Progenitor cell of endocrine pancreas (in vitro differentiated cells): ENCODE data around the gene CALHM2. TPM values are rescaled to one million over a fixed set of nuclear protein-coding genes. Genes with fewer than 3 reads are reported as not detected.
A peak's percentile ranks its signal among the peaks of the same experiment; 100 is the strongest.

Experiments
- DNase-seq: peaks from one replicate; pipeline ENCODE4 v3.0.0; 2021; ENCODE audit warnings: low spot score; ENCODE audit not compliant: unreplicated experiment
- H3K27ac Mint-ChIP-seq: 2 replicates; pipeline ENCODE4 v1.8.0; 2021; ENCODE audit warnings: mild to moderate bottlenecking, moderate library complexity, mixed read lengths
- H3K27me3 Mint-ChIP-seq: 2 replicates; pipeline ENCODE4 v1.8.0; 2021; ENCODE audit warnings: mixed read lengths
- H3K36me3 Mint-ChIP-seq: 2 replicates; pipeline ENCODE4 v1.8.0; 2022; ENCODE audit warnings: mixed read lengths; ENCODE audit not compliant: insufficient read depth
- H3K4me1 Mint-ChIP-seq: 2 replicates; pipeline ENCODE4 v1.8.0; 2021; ENCODE audit warnings: low read depth, mixed read lengths
- H3K4me3 Mint-ChIP-seq: 2 replicates; pipeline ENCODE4 v1.8.0; 2021; ENCODE audit warnings: low read depth, mild to moderate bottlenecking, moderate library complexity, mixed read lengths
- H3K9me3 Mint-ChIP-seq: 2 replicates; pipeline ENCODE4 v1.8.0; 2021; ENCODE audit warnings: low read depth, mixed read lengths
- total RNA-seq: library from RNA; stranded (reverse); gene quantifications from 2 replicates; pipeline ENCODE4 v1.2.1, GENCODE V29; 2021
- TF ChIP-seq, protein P1 (sequence below): fragments of 200-600 bp; sonication (generic); IDR thresholded peaks from one replicate; pipeline ENCODE4 v1.5.0; 2021; ENCODE audit warnings: antibody characterized with exemption, mild to moderate bottlenecking; ENCODE audit not compliant: unreplicated experiment

The CALHM2 gene
- total RNA-seq, 1 donor from 2014 or later: 0.69 TPM

DNA sequence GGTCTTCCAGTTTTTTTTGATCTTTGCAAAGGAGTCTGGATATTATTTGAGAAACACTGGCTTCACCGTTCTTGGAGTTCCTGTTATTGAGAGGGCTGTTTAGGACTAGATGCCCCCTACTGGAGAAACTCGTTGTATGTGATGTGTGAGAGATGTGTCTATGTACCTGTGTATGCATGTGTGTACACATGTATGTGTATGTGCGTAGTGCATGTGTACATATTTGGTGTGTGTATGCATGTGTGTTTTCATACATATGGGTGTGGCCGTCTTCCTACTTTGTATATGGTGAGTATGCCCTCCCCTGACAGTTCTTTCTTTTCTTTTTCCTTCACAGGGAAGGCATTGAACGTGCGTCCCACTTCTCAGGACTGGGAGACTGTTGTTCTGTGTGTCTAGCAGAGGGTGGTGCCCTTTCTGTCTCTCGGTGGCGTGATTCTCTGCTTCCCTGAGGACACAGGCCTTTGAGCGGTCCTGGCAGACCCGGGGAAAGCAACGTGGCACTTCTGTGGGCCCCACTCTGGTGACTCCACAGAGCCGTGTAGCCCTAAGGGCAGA lies 29.9 kb upstream of the CALHM2 start:
- H3K4me3 Mint-ChIP-seq: no peak overlapping the region
- H3K9me3 Mint-ChIP-seq: no peaks in the 10 kb centered on the region
- H3K4me1 Mint-ChIP-seq: no peaks in the 10 kb centered on the region
- H3K36me3 Mint-ChIP-seq: no peaks in the 10 kb centered on the region
- no peaks in the 10 kb centered on the region for H3K27me3 Mint-ChIP-seq
- TF ChIP-seq, protein P1, sequence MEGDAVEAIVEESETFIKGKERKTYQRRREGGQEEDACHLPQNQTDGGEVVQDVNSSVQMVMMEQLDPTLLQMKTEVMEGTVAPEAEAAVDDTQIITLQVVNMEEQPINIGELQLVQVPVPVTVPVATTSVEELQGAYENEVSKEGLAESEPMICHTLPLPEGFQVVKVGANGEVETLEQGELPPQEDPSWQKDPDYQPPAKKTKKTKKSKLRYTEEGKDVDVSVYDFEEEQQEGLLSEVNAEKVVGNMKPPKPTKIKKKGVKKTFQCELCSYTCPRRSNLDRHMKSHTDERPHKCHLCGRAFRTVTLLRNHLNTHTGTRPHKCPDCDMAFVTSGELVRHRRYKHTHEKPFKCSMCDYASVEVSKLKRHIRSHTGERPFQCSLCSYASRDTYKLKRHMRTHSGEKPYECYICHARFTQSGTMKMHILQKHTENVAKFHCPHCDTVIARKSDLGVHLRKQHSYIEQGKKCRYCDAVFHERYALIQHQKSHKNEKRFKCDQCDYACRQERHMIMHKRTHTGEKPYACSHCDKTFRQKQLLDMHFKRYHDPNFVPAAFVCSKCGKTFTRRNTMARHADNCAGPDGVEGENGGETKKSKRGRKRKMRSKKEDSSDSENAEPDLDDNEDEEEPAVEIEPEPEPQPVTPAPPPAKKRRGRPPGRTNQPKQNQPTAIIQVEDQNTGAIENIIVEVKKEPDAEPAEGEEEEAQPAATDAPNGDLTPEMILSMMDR: peak; percentile 62
- DNase-seq: no peak
- H3K27ac Mint-ChIP-seq: peak overlapping the region; percentile 49

DNA sequence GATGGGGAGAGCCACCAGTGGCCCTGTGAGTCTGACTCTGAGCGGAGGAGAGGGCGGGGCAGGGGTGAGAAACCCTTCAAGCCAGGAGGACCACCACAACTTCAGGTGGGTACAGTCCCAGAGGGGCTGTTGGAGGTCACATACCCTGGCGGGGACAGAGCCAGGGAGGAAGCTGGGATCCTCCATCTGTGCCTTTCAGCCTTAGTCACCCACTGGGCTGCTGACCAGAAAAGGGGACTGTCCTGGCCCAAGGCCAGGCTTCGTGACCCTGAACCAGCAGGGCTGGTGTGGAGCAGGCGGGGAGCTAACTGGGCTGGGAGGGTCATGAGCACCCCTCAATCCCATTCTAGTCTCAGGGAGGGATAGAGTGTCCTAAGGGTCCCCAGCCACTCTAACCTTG lies 28.4 kb upstream of the CALHM2 start:
- no peak overlapping the region for H3K27ac Mint-ChIP-seq
- H3K27me3 Mint-ChIP-seq: no peaks in the 10 kb centered on the region
- TF ChIP-seq, protein P1: no peak
- H3K9me3 Mint-ChIP-seq: no peaks in the 10 kb centered on the region
- no peak overlapping the region for H3K4me3 Mint-ChIP-seq
- no peaks in the 10 kb centered on the region for H3K36me3 Mint-ChIP-seq
- H3K4me1 Mint-ChIP-seq: no peaks in the 10 kb centered on the region
- DNase-seq: no peak

DNA sequence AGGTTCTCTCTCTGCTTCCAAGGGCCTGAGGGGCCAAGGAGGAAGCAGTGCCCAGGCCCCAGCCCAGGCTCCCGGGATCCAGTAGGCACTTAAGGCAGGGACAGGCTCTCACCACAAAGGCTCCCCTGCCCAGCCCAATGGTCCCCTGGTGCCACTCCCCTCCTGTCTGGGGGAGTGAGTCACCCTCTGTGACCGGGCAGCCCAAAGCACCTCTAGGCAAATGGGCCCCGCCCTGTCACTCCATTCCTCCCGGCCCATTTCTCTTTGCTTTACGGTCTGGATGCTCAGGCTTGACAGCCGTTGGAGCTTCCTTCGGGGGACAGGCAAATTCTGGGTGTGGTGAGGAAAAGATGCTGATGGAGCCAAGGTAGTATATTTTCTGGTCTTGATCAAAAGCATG lies 27.0 kb upstream of the CALHM2 start, which contains the start of gene CALHM3:
TSS of gene CALHM3 (minus strand) at position 106 of the 400 bp plus-strand sequence. CDS start 208 bp downstream, outside the sequence.
- H3K27ac Mint-ChIP-seq: no peak within 1 kb of the TSS
- TF ChIP-seq, protein P1: no peak
- H3K4me3 Mint-ChIP-seq: no peak within 1 kb of the TSS
- H3K9me3 Mint-ChIP-seq: no peaks in the 10 kb centered on the region
- no peaks in the 10 kb centered on the region for H3K36me3 Mint-ChIP-seq
- DNase-seq: no peak
- no peaks in the 10 kb centered on the region for H3K4me1 Mint-ChIP-seq
- peaks cover under 1% of the 10 kb centered on the region for H3K27me3 Mint-ChIP-seq

DNA sequence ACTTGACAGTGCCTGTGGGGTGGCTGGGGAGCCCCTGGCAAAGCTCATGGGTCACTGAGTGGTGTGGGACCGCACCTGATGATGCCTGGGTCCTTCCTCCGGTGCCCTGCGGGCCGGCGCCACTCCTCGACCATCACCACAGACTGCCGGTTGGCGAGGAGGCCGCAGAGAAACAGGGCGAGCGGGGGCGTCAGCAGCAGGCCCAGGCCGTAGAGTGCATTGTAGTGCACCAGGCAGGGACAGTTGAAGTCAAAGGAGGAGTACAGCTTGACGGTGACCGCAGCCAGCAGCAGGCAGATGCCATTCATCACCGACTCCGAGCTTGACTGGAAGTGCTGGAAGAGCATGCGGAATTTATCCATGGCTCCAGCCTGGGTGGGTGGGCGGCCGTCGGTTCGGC lies 26.5 kb upstream of the CALHM2 start:
- TF ChIP-seq, protein P1: no peak
- Mint-ChIP-seq H3K27me3 (peaks cover 3% of the 10 kb centered on the region), H3K4me3 (no peak overlapping the region), H3K4me1 (no peaks in the 10 kb centered on the region), H3K9me3 (no peaks in the 10 kb centered on the region), H3K36me3 (no peaks in the 10 kb centered on the region), H3K27ac (no peak overlapping the region)
- no peak for DNase-seq

DNA sequence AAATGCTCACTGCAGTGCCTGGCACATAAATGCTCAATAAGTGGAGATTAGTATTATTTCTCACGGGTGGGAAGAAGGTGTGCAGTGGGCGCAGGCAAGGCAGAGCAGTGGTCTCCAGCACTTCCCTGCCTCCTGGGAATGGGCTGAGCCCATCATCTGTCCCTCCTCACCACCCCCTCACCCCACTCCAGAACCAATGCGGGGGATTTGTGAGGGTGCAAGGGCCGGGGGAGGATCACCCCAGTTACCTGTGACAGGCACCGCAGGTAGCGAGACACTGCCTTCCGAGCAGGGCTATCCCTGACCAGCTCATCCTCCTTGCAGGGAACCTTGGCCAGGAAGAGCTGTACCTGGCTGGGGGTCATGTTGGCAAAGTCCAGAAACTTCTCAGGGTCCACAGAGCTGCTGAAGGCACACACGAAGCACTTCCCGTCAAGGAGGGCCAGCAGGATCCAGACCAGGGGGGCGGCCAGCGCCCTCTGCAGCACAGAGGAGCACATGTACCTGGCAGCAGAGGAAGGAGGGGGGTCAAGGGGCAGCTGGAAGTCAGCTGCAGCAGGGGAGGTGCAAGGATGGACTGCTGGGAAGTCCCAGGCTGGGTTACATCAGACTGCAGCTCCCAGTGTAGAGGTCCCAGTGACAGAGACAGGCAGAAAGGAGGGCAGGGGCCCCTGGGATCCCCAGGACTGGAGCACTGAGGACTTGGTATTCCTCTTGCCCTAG lies 24.0 kb upstream of the CALHM2 start:
- Mint-ChIP-seq H3K9me3 (no peaks in the 10 kb centered on the region), H3K27me3 (peaks cover 3% of the 10 kb centered on the region), H3K27ac (no peak overlapping the region), H3K4me1 (no peaks in the 10 kb centered on the region), H3K36me3 (no peaks in the 10 kb centered on the region), H3K4me3 (no peak overlapping the region)
- no peak for DNase-seq
- TF ChIP-seq, protein P1: peak; percentile 44
